Endodermal cell (in vitro differentiated cells): Measurements from ENCODE around the gene LRRC28. TPM values are rescaled to one million over a fixed set of nuclear protein-coding genes. Genes with fewer than 3 reads are reported as not detected.

ENCODE experiments used
- DNase-seq: peaks from one replicate; pipeline ENCODE4 v3.0.0-alpha.2; 2017
- H3K27ac ChIP-seq: 2 replicates; pipeline ENCODE4 v1.5.1; 2013; ENCODE audit warnings: mild to moderate bottlenecking, low read depth, low read length, moderate library complexity
- H3K27me3 ChIP-seq: 2 replicates; pipeline ENCODE4 v1.6.1; 2013; ENCODE audit warnings: mild to moderate bottlenecking, low read length, moderate library complexity; ENCODE audit not compliant: insufficient read depth, control insufficient read depth, poor library complexity, severe bottlenecking
- H3K36me3 ChIP-seq: 2 replicates; pipeline ENCODE4 v1.7.0; 2013; ENCODE audit warnings: mild to moderate bottlenecking, low read length, moderate library complexity; ENCODE audit not compliant: control insufficient read depth, insufficient read depth
- H3K4me1 ChIP-seq: one replicate; pipeline ENCODE4 v1.7.0; 2013; ENCODE audit warnings: low read length; ENCODE audit not compliant: control insufficient read depth, insufficient read depth
- H3K4me3 ChIP-seq: 2 replicates; pipeline ENCODE4 v1.5.1; 2013; ENCODE audit warnings: mild to moderate bottlenecking, low read length, moderate library complexity
- H3K9ac ChIP-seq: 2 replicates; pipeline ENCODE4 v1.6.1; 2013; ENCODE audit warnings: mild to moderate bottlenecking, low read length, moderate library complexity; ENCODE audit not compliant: poor library complexity, severe bottlenecking; ENCODE audit errors: extremely low read depth
- H3K9me3 ChIP-seq: 2 replicates; pipeline ENCODE4 v1.6.1; 2013; ENCODE audit warnings: mild to moderate bottlenecking, low read length, moderate library complexity; ENCODE audit not compliant: control insufficient read depth
- H3K27ac Mint-ChIP-seq: 2 replicates; pipeline ENCODE4 v1.8.0; 2020; ENCODE audit warnings: mixed read lengths
- H3K27me3 Mint-ChIP-seq: 2 replicates; pipeline ENCODE4 v1.8.0; 2021; ENCODE audit warnings: mild to moderate bottlenecking, mixed read lengths; ENCODE audit not compliant: insufficient read depth
- H3K36me3 Mint-ChIP-seq: 2 replicates; pipeline ENCODE4 v1.8.0; 2020; ENCODE audit warnings: low read depth, mixed read lengths
- H3K4me1 Mint-ChIP-seq: 2 replicates; pipeline ENCODE4 v1.8.0; 2020; ENCODE audit warnings: mixed read lengths
- H3K4me3 Mint-ChIP-seq: 2 replicates; pipeline ENCODE4 v1.8.0; 2020; ENCODE audit warnings: mild to moderate bottlenecking, moderate library complexity, mixed read lengths
- H3K9me3 Mint-ChIP-seq: 2 replicates; pipeline ENCODE4 v1.8.0; 2020; ENCODE audit warnings: mild to moderate bottlenecking, mixed read lengths
- CTCF ChIP-seq: fragments of 200-600 bp; sonication (generic); conservative IDR thresholded peaks from 2 replicates; pipeline ENCODE4 v1.5.0; 2021; ENCODE audit warnings: antibody characterized with exemption, mild to moderate bottlenecking
- WGBS, 2 experiments: methylation state at CpG; one replicate each; pipeline versions ENCODE4 v1.1.5 to v1.1.7; 2013; ENCODE audit warnings: missing lambda C conversion rate in 2 of 2, mixed read lengths in 1 of 2; ENCODE audit not compliant: insufficient coverage in 1 of 2, insufficient read length in 1 of 2; 5-methylcytosine and 5-hydroxymethylcytosine counted together
- total RNA-seq, 2 donors: library from RNA; stranded (reverse); fragmentation: NEBNext Ultra II Directional in 1 of 2; extraction: Animal tissue kit (Norgen Biotek cat#: 25700) in 1 of 2; gene quantifications; 2 replicates in 1 of 2; 3 replicates in 1 of 2; pipeline ENCODE4 v1.2.1, GENCODE V29; 2021

LRRC28 gene
- total RNA-seq, 2 donors from 2014 or later, result 26.1 to 35.5 TPM

GRCh38 chr15:99361545-99362185, 110.4 kb downstream of the LRRC28 start:
- Mint-ChIP-seq H3K36me3 (peaks cover 16% of the 10 kb centered on the region), H3K27me3 (no peaks in the 10 kb centered on the region), H3K4me1 (no peaks in the 10 kb centered on the region), H3K27ac (no peak overlapping the region), H3K9me3 (peaks cover 8% of the 10 kb centered on the region), H3K4me3 (no peak overlapping the region)
- H3K36me3 ChIP-seq, result no peaks in the 10 kb centered on the region
- no peak overlapping the region for H3K9ac ChIP-seq
- no peak overlapping the region for H3K27ac ChIP-seq
- WGBS, 2 experiments, result 81 to 96% methylated on average over 3 to 12 of the region's 13 CpGs
- no peaks in the 10 kb centered on the region for H3K27me3 ChIP-seq
- no peak for DNase-seq
- peaks cover 10% of the 10 kb centered on the region for H3K9me3 ChIP-seq
- no peaks in the 10 kb centered on the region for H3K4me1 ChIP-seq
- no peak overlapping the region for H3K4me3 ChIP-seq
- TF ChIP-seq CTCF, result peak; percentile 85

GRCh38 chr15:99365242-99365641, 114.0 kb downstream of the LRRC28 start:
- Histone ChIP-seq H3K4me1 (no peaks in the 10 kb centered on the region), H3K4me3 (no peak overlapping the region), H3K9me3 (peaks cover 17% of the 10 kb centered on the region), H3K9ac (no peak overlapping the region), H3K27me3 (no peaks in the 10 kb centered on the region), H3K36me3 (no peaks in the 10 kb centered on the region), H3K27ac (no peak overlapping the region)
- 92% methylated on average over 1 of the region's 1 CpG; no CpG with 5 or more reads in 1 of the 2 experiments for WGBS, 2 experiments
- peaks cover 39% of the 10 kb centered on the region for H3K36me3 Mint-ChIP-seq
- H3K27me3 Mint-ChIP-seq, result no peaks in the 10 kb centered on the region
- peaks cover 11% of the 10 kb centered on the region for H3K9me3 Mint-ChIP-seq
- no peak overlapping the region for H3K4me3 Mint-ChIP-seq
- H3K27ac Mint-ChIP-seq, result no peak overlapping the region
- no peak for DNase-seq
- no peaks in the 10 kb centered on the region for H3K4me1 Mint-ChIP-seq
- TF ChIP-seq CTCF, result no peak

GRCh38 chr15:99366013-99366412, 114.7 kb downstream of the LRRC28 start:
- Mint-ChIP-seq H3K4me3 (no peak overlapping the region), H3K27me3 (no peaks in the 10 kb centered on the region), H3K9me3 (peaks cover 11% of the 10 kb centered on the region), H3K4me1 (no peaks in the 10 kb centered on the region), H3K27ac (no peak overlapping the region), H3K36me3 (peaks cover 39% of the 10 kb centered on the region)
- DNase-seq, result no peak
- Histone ChIP-seq H3K4me3 (no peak overlapping the region), H3K27ac (no peak overlapping the region), H3K4me1 (no peaks in the 10 kb centered on the region), H3K9me3 (peaks cover 17% of the 10 kb centered on the region), H3K9ac (no peak overlapping the region), H3K27me3 (no peaks in the 10 kb centered on the region), H3K36me3 (no peaks in the 10 kb centered on the region)
- TF ChIP-seq CTCF, result no peak
- WGBS, 2 experiments, result 83 to 100% methylated on average over 1 of the region's 1 CpG
